Adrenal gland (tissue), 5 donors: Measurements from ENCODE around the gene PPP1R7.

Experiments used
- CTCF ChIP-seq, 6 experiments: fragments of 450-650 bp in 4 of 6; fragments of 200-600 bp in 2 of 6; sonication (generic) in 1 of 6; IDR thresholded peaks; 1 replicate in 5 of 6; 2 replicates in 1 of 6; pipeline versions ENCODE4 v1.5.1 to v1.8.0; 2016 to 2021; ENCODE audit warnings: antibody characterized with exemption in 6 of 6, mild to moderate bottlenecking in 2 of 6, moderate library complexity in 1 of 6
- POLR2A ChIP-seq, 2 donors: fragments of 450-650 bp; IDR thresholded peaks; one replicate each; pipeline ENCODE4 v1.6.1; 2017; ENCODE audit warnings: antibody characterized with exemption in 2 of 2, mild to moderate bottlenecking in 2 of 2, moderate library complexity in 1 of 2
- donor health status: DM: no; HTN: no; CAD: no.

GRCh38 chr2:241159116-241159515 lies 8.8 kb downstream of the PPP1R7 start:
- TF ChIP-seq CTCF (IDR thresholded peaks at IDR 0.05), result no peak
- no peak for TF ChIP-seq POLR2A (IDR thresholded peaks at IDR 0.05)
